Chondrocyte (in vitro differentiated cells): Measurements from ENCODE around the gene SGSM1. TPM values are rescaled to one million over a fixed set of nuclear protein-coding genes. Genes with fewer than 3 reads are reported as not detected.

ENCODE experiments used
- DNase-seq: peaks from one replicate; pipeline ENCODE4 v3.0.0; 2021; ENCODE audit warnings: mixed read lengths, low spot score
- H3K27ac Mint-ChIP-seq: one replicate; pipeline ENCODE4 v1.8.0; 2021; ENCODE audit warnings: mild to moderate bottlenecking, moderate library complexity, mixed read lengths; ENCODE audit not compliant: unreplicated experiment
- H3K27me3 Mint-ChIP-seq: 2 replicates; pipeline ENCODE4 v1.8.0; 2021; ENCODE audit warnings: low read depth, mixed read lengths
- H3K36me3 Mint-ChIP-seq: 2 replicates; pipeline ENCODE4 v1.8.0; 2021; ENCODE audit warnings: low read depth, mixed read lengths
- H3K4me1 Mint-ChIP-seq: 2 replicates; pipeline ENCODE4 v1.8.0; 2021; ENCODE audit warnings: low read depth, mild to moderate bottlenecking, mixed read lengths
- H3K4me3 Mint-ChIP-seq: one replicate; pipeline ENCODE4 v1.8.0; 2021; ENCODE audit warnings: mild to moderate bottlenecking, moderate library complexity, mixed read lengths; ENCODE audit not compliant: unreplicated experiment
- H3K9me3 Mint-ChIP-seq: 2 replicates; pipeline ENCODE4 v1.8.0; 2021; ENCODE audit warnings: low read depth, mixed read lengths
- total RNA-seq: library from RNA; stranded (reverse); gene quantifications from 3 replicates; pipeline ENCODE4 v1.2.1, GENCODE V29; 2021
- TF ChIP-seq, protein P1 (sequence below): fragments of 200-600 bp; sonication (generic); IDR thresholded peaks from 2 replicates; pipeline ENCODE4 v1.5.0; 2021; ENCODE audit warnings: antibody characterized with exemption, mild to moderate bottlenecking, moderate library complexity

SGSM1 gene
- total RNA-seq, 1 donor from 2014 or later, result 0.05 TPM

DNA sequence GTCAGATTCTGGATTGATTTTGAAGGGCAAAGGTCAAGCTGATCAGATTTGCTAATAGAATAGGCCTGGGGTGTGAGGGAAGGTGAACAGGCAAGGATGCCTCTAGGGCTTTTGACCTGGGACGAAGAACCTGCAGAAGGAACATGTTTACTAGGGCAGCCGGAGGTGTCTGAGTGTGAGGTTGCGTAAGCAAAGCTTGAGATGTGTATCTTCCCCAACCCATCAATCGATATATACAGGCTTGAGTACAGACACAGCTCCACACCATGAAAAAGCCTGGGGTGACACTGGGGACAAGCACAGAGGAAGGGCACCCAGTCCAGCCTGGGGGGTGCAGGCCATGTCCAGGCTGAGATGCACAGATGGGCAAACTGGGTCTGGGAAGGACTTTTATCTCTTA is 139.4 kb downstream of the SGSM1 start:
- TF ChIP-seq, protein P1, sequence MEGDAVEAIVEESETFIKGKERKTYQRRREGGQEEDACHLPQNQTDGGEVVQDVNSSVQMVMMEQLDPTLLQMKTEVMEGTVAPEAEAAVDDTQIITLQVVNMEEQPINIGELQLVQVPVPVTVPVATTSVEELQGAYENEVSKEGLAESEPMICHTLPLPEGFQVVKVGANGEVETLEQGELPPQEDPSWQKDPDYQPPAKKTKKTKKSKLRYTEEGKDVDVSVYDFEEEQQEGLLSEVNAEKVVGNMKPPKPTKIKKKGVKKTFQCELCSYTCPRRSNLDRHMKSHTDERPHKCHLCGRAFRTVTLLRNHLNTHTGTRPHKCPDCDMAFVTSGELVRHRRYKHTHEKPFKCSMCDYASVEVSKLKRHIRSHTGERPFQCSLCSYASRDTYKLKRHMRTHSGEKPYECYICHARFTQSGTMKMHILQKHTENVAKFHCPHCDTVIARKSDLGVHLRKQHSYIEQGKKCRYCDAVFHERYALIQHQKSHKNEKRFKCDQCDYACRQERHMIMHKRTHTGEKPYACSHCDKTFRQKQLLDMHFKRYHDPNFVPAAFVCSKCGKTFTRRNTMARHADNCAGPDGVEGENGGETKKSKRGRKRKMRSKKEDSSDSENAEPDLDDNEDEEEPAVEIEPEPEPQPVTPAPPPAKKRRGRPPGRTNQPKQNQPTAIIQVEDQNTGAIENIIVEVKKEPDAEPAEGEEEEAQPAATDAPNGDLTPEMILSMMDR, result no peak
- H3K4me3 Mint-ChIP-seq, result no peak overlapping the region
- no peak overlapping the region for H3K27ac Mint-ChIP-seq
- H3K9me3 Mint-ChIP-seq, result no peaks in the 10 kb centered on the region
- DNase-seq, result no peak
- H3K36me3 Mint-ChIP-seq, result no peaks in the 10 kb centered on the region
- H3K27me3 Mint-ChIP-seq, result peaks cover 18% of the 10 kb centered on the region
- H3K4me1 Mint-ChIP-seq, result peaks cover 5% of the 10 kb centered on the region

DNA sequence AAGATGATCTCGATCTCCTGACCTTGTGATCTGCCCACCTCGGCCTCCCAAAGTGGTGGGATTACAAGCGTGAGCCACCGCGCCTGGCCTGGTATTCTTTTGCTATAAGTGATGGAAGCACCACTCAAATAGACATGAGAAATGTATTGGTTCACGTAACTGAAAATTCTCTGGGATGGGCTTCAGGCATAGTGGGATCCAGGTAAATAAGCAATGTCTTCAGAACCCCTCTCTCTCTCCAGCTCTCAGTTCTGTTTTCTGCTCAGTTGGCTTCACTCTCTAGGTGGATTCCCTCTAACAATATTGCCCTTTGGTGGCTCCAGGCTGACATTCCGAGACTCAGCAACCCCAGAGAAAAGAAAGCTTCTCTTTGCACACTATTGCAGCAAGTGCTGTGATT is 141.4 kb downstream of the SGSM1 start:
- Mint-ChIP-seq H3K36me3 (no peaks in the 10 kb centered on the region), H3K27me3 (peaks cover 18% of the 10 kb centered on the region), H3K9me3 (no peaks in the 10 kb centered on the region), H3K4me3 (no peak overlapping the region), H3K4me1 (peaks cover 9% of the 10 kb centered on the region), H3K27ac (no peak overlapping the region)
- DNase-seq, result no peak
- TF ChIP-seq, protein P1, result no peak

DNA sequence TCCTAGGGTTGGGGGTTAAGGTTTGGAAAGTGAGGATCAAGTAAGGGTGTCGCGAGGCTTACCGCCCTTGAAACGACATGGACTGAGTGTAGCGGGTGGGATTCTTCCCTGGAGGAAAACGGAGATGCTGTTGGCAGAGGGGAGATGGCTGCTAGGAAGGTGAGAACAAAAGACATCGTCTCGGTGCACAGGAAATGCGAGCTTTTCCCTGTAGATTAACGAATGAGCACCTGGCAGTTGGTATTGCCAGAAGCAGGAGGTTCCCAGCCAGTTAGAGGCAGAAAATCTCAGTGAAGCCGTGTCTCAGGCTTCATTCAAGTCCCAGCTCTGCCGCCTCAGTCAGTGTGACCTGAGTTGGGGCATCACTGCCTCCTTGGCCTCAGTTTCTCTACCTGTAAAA is 141.9 kb downstream of the SGSM1 start:
- Mint-ChIP-seq H3K27me3 (peaks cover 18% of the 10 kb centered on the region), H3K9me3 (no peaks in the 10 kb centered on the region), H3K27ac (no peak overlapping the region), H3K36me3 (no peaks in the 10 kb centered on the region), H3K4me3 (no peak overlapping the region), H3K4me1 (peaks cover 9% of the 10 kb centered on the region)
- no peak for DNase-seq
- TF ChIP-seq, protein P1, result no peak

DNA sequence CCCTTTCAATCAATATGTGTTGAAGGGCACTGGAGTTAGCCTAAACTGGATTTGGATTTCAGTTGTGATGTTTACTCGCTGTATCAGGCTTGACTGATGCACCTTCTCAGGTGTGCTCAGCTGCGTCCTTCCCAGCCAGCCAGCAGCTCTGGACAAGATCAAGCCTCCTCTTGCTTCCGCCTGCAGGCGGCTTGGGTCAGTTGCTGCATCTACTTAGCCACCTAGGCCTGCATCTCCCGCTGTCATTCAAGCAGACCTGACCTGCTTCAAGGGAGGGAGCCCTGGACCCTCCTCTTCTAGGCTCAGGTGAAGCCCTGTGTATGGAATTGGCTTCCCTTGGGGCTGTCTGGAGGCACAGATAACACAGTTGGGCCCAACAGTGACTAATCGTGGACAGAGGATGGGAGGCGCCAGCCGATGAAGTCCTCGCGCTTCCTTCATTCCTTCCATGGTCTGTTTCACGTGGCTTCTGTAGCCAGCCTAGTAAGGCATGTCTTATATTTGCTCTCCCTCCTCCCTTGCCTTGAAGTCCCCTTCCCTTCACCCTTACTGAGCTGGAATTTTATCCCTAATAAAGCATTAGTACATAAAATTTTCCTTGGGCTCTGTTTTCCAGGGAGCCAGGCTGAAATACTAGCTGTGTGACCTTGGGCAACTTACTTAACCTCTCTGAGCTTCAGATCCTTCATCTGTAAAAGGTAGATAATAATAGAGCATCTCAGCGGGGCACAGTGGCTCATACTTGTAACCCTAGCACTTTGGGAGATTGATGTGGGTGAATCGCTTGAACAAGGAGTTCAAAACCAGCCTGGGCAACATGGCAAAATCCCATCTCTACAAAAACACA is 142.6 kb downstream of the SGSM1 start:
- no peaks in the 10 kb centered on the region for H3K9me3 Mint-ChIP-seq
- TF ChIP-seq, protein P1, result no peak
- no peaks in the 10 kb centered on the region for H3K36me3 Mint-ChIP-seq
- H3K27ac Mint-ChIP-seq, result no peak overlapping the region
- H3K4me1 Mint-ChIP-seq, result peaks cover 14% of the 10 kb centered on the region
- no peak for DNase-seq
- H3K4me3 Mint-ChIP-seq, result no peak overlapping the region
- peaks cover 18% of the 10 kb centered on the region for H3K27me3 Mint-ChIP-seq

DNA sequence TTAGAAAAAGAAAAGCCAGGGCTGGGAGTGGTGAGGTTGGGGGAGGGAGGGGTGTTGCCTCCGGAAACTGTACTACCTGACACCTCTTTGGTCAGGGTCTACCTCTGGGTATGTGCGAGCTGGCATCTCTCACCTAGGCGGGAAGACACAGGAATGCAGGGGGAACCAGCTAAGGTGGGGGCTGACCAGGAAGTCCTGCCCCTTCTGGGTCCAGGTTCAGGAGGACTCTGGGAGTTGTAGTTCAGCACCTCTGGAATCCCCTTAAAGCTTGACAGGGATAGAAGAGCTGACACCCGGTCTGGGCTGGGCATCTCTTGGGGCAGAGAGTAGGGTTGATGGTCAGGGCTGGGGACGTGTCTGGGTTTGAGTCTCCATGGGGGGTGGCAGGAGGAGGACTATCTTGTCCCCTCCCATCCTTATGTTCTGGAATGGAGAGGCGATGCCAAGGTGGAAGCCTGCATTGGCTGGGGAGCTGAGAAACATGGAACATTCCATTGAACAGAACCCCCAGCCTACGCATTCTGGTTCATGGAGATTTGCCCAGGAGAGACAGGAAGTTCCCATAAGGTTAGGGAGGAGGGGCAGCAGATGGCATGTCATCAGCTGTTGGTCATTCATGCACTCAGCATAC is 144.4 kb downstream of the SGSM1 start:
- H3K4me1 Mint-ChIP-seq, result peaks cover 28% of the 10 kb centered on the region
- H3K27ac Mint-ChIP-seq, result peak overlapping the region; percentile 37
- TF ChIP-seq, protein P1, result no peak
- peak overlapping the region; percentile 52 for H3K4me3 Mint-ChIP-seq
- no peaks in the 10 kb centered on the region for H3K36me3 Mint-ChIP-seq
- peaks cover 12% of the 10 kb centered on the region for H3K27me3 Mint-ChIP-seq
- no peak for DNase-seq
- H3K9me3 Mint-ChIP-seq, result no peaks in the 10 kb centered on the region
